HG02840 (cell line): ENCODE results near the gene SEC22B.
A peak's percentile ranks its signal among the peaks of the same experiment; 100 is the strongest.
"Not testable (repeated sequence)": the region's sequence is repeated elsewhere in the genome, so short reads cannot be mapped to it uniquely, and the experiment has no call there.

Experiments used
- ATAC-seq: cut with Tn5 transposase; IDR thresholded peaks from one replicate; pipeline ENCODE4 v1.9.1; 2021; ENCODE audit warnings: mild to moderate bottlenecking, moderate library complexity, moderate number of reproducible peaks; ENCODE audit not compliant: unreplicated experiment, low FRiP score

Gene SEC22B

DNA sequence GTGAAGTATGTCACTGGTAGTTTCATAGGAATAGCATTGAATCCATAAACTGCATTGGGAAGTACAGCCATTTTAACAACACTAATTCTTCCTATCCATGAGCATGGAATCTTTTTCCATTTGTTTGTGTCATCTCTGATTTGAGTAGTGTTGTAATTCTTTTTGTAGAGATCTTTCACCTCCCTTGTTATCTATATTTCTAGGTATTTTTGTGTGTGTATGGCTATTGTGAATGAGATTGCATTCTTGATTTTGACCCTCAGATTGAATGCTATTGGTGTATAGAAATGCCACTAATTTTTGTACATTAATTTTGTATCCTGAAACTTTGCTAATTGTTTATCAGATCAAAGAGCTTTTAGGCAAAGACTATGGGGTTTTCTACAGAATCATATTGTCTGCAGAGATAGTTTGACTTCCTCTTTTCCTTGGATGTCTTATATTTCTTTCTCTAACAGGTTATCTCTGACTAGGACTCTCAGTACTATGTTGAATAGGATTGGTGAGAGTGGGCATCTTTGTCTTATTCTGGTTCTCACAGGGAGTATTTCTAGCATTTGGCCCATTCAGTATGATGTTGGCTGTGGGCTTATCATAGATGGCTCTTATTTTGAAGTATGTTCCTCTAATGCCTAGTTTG lies 26.8 kb downstream of the SEC22B start:
- ATAC-seq = not testable (repeated sequence)

DNA sequence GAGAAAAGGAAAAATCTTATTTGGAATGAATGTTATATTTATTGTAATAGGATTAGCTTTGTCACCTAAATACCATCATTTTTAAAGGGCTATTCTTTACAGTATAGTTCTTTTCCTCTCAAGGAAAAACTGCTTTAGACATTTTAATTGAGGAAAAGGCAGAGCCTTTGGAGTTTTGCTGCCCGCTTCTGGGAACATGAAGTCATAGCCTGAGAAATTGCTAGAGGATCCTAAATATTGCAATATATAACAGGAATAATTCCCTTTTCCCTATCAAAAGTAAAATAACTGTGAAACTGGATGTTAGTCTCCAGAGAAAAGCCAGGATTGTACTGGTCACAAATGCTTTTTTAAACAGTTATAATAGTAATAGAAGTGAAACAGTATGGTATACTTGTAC lies 30.5 kb downstream of the SEC22B start:
- not testable (repeated sequence) for ATAC-seq

DNA sequence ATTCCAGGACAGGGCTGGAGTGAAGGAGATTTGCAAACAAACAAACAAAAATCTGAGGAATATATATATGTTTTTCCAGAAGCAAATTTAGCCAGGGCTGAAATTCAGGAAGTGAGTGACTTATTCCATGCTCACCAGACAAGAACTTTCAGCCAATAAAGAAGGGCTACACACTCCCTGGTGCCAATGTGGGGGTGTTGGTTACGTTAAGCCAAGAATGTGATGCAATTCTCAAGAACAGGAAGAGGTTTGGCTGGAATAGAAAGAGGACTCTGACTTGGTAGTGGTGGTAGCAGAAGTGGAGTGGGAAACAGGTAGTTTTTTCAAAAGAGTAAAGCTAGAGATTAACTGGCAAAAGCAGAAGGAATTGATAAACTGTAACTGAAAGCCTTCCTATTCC lies 31.7 kb downstream of the SEC22B start:
- not testable (repeated sequence) for ATAC-seq

DNA sequence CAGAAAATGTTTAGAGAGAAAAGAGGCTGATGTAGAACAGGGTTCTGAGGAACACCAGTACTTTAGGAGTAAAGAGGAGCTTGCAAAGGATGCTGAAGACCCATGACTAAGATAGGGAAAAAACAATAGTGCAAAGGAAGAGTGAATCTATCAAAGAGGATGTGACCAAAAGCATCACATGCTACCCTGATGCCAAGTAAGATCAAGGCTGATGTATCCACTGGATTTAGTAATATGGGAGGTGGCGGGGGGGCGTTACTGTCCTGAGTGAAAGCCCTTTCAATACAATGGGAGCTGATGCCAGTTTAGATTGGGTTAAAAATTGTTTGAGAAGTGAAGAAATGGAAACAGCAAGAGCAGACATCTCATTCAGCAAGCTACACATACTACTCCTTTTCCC lies 32.2 kb downstream of the SEC22B start:
- ATAC-seq = not testable (repeated sequence)

DNA sequence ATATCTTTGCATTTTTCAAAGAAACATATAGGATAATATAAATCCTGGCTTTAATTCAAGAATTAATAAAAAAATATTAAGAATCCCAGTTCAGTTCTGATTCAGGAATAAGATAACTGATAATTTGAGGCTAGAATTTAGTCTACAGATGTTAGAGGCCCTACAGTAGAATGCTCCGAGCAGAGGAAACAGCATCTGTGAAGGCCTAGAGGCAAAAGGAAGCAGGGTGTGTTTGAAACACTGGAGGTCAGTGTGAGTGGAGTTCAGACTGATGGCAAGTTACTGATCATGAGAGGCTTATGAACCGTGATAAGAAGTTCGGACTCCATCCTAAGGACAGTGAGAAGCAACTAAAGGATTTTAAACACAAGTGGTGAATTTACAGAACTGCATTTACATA lies 33.0 kb downstream of the SEC22B start:
- not testable (repeated sequence) for ATAC-seq

DNA sequence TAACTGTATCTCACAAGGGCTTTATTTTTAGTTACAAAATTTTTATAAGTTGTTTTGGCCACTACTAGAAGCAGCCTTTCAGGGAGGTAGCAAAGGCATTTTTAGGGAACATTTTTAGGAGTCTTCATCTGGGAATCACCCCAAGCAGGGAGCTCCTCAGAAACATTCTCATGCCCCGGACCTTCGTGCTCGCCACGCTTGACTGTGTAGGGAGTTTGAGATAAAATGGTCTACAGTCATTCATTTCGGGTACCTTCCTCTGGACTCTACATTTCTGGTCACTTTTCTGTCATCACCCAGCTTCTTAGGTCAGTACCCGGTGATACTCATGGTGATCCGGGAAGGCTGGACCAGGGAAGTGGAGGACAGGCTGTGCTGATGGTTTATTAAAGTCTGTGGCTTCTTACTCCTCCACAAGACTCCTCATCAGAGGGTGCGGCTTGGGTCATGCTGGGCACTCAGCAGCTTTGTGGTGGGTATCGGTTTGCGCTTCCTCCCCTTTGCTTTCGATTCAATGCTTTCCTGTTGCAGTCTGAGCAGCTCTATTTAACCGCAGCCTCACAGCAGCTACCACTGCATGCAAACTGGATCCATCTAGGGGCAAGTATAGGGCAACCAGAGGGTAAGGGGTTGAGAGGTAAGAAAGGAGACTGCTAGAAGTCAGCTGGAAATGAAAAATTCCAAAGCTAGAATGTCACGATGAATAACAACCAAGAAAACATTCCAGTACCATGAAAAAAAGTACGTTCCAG lies 33.6 kb downstream of the SEC22B start:
- peak; percentile 99 for ATAC-seq

DNA sequence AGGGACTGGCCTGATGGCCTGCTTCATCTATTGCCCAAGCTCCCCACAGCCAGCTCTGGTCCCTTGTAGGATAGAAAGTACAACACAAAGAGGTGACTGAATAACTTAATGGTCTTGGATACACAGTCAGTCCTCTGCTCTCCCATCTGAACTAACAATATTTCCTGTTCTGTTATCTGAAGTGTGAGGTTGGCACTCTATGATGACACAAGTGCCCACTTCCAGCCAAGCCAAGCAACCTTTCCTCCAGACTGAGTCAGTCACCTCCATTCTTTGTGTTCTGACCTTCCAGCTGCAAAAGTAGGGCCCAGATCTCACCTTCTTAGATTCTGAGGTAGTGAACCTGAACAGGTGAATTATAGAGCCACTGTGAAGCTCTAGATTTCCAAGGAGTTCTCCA lies 34.5 kb downstream of the SEC22B start:
- not testable (repeated sequence) for ATAC-seq

DNA sequence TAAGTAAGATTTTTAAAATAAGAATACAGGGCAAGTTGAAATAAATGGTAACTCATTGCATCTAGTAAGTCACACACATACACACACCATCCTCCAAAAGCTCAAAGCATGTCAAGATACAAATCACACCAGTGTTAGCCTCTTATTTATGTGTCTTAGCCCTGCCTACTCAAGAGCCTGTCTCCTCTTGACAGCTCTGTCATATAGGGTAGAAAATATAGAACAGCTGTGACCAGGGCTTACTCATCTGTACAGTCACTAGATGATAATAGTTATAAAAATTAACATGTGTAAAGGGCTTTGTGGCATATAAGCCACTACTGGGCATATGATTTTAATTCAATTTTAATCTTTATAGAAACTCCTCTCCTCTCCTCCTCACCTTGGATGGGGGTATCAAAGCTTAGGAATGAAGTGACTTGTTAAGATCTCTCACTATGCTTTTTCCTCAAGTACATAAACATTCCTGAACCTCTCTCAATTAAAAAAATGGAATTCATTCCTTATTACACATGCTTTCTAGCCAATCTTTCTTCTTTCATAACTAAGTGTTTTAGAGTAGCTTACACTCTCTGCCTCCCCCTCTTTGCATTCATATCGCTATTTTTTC lies 35.6 kb downstream of the SEC22B start:
- not testable (repeated sequence) for ATAC-seq

DNA sequence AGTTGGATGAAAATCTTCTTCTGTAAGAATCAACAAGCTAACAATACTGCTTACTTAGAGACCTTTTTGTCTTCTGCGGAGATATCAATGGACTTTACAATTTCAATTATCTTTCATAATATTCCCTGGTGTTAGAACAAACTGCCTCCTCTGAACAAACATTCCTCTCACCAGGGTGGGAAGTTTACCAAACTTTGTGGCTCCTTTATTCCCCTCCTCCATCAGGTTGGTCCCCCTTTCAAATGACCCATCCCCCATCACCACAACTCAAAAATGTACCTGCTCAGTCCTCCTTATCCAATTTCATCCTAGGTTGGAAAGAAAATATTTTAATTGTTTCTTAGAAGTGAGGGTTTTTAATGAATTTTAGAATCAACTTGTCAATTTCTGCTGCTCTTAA lies 40.2 kb downstream of the SEC22B start:
- ATAC-seq = not testable (repeated sequence)

DNA sequence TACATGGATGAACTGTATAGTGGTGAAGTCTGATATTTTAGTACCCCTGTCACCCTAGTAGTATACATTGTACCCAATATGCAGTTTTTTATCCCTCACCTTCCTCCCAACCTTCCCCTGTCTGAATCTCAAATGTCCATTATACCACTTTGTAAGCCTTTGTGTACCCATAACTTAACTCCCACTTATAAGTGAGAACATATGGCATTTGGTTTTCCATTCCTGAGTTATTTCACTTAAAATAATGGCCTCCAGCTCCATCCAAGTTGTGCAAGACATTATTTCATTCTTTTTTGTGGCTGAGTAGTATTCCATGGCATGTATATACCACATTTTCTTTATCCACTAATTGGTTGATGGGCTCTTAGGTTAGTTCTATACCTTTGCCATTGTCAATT lies 42.4 kb downstream of the SEC22B start:
- ATAC-seq = not testable (repeated sequence)

DNA sequence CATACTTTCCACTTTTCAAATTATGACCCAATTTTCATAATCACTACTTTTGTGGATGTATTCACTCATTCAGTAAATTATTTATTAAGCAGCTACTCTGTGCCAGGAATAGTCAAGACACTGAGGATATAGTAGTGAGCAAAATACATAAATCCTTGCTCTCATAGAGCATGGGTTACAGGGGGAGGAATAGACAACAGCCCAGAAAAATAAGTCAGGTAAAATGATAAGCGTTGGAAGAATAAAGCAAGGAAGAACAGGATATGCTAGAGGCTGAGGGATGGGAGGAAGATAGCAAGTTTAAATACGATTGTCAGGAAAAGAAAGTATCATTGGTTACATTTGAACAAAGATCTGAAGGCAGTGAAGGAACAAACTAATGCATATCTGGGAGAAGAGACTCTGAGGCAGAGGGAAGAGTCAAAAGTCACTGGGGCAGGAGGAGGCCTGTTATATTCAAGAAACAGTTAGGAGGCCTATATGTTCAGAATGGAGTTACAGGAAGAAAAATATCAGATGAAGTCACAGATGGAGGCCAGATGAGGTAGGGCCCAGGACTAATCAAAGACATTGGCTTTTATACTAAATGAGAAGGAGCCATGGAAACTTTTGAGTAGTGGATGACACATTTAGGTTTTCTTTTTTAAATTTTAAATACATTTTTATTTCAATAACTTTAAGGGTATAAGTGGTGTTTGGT lies 42.9 kb downstream of the SEC22B start:
- no peak for ATAC-seq

DNA sequence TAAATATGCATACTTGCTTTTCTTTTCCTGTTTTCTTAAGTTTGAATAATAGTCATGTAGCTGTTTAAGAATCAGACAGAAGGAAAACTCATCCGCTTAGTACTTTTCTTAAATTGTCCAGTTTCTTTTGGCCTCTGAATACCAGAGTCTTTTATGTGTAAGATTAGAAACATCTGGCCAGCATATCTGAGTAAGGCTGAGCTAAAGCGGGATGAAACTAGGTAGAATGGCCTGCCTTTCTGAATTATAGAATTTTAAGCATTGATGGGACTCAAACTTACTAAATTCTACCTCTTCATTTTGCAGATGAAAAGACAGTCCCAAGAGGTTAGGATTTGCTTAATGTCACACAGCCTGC lies 43.9 kb downstream of the SEC22B start:
- ATAC-seq = not testable (repeated sequence)

DNA sequence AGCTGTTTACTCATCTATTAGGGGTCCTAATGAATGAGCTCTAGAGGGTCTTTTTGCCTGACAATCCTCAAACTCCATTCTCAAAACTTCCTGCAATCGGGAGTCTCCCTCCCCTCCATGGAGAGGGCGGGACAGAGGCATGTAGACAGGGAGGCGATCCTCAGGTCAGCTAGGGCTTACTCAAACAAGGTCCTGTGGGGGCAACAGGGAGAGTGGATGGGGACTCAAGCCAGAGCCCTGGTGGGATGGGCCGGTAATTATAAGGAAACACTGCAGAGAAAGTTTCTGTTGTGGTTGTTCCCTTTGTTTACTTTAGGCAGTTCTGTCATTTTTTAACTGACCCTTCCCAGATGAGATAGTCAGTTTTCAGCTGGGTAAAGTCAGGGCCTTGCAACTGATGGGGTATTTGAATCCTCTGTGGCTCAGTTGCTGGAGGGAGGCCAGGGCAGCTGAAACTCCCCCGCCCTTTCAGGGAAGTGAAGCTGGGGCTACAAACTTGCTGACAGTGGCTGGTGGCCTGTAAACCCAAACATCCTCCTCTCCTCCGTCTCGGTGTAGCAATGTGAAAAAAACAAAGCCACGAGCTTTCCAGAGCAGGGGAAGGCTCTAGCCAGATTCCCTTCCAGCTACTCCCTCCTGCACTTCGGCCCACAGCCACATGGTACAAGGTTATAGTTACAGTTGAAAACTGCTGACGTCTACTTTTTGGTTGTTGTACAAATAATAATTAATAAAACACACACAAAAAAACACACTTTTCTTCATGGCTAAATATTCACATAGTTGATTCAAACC lies 44.5 kb downstream of the SEC22B start:
- ATAC-seq = not testable (repeated sequence)

DNA sequence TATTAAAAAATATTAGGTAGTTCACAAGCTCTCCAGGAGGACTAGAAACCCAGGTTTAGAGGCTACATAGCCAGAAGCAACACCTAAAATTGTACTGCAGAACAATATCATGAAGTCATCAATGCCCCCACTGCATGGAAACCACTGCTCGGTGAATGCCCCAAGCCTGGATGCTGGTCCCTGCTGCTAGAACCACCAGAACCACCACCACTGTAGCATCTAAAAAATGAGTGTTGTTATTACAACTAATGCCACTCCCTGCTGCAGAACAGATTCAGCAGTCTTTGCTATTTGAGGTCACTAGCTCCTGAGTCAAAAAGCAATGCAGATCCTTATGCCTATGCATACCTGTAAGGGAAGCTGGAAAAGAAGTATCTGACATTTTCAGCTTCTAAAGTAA lies 48.4 kb downstream of the SEC22B start:
- ATAC-seq = not testable (repeated sequence)

DNA sequence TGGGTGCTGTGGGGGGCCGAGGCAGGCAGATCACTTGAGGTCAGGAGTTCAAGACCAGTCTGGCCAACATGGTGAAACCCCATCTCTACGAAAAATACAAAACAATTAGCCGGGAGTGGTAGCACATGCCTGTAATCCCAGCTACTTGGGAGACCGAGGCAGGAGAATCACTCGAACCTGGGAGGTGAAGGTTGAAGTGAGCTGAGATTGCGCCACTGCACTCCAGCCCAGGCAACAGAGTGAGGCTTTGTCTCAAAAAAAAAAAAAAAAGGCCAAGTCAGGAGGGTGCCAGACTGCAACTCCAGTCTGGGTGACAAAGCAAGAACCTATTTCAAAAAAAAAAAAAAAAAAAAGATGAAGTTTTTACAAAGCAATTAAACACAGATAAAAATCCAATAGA lies 50.1 kb downstream of the SEC22B start:
- ATAC-seq = not testable (repeated sequence)

DNA sequence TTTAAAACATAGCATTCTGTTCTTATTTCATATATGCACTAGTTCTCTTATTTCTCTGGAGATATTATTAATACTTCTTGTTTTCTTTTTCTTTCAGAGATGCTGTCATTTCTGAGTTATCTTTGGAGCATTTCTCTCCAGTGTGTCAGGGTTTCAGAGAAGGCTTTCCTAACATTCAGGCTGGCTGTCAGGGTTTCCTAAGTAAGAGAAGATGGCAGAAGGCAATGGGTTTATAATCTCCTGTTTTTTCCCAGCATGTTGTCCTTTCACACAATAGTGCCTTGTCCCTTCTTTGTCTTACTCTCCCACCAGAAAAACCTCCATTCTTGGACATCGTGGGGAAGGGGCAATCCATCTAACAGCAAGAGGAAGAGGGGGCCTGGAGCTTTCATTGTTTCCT lies 51.7 kb downstream of the SEC22B start:
- ATAC-seq = not testable (repeated sequence)

DNA sequence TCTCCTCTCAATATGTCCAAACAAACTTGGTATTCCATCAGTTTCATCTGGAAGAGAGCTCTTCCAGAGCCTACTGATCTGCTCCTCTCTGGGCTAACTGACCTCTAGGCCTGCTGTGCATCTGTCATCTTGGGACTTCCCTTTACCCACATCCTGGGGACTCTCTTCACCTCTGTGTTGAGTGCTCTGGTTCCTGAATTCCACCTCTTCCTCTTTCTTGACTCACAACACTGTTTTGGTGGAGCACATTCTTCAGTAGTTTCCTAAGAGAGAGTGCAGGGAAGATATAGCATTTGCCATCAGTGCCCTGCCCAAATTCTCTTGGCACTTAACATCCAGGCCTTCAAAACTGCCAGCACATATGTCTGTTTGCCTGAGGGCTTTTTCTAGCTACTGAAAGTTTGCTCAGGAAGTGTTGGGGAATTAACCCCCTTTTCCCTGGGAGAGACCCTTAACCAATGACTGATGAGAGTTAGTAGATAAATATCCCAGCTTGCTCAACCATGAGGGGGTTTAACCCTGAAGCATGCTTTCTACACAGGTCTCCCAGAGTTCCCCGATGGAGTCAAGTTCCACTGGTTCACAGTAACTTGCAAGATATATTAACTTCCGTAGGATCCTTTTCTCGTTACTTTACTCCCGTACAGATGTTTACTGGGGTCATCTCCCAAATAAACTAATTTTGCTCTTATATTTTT lies 52.4 kb downstream of the SEC22B start:
- not testable (repeated sequence) for ATAC-seq

DNA sequence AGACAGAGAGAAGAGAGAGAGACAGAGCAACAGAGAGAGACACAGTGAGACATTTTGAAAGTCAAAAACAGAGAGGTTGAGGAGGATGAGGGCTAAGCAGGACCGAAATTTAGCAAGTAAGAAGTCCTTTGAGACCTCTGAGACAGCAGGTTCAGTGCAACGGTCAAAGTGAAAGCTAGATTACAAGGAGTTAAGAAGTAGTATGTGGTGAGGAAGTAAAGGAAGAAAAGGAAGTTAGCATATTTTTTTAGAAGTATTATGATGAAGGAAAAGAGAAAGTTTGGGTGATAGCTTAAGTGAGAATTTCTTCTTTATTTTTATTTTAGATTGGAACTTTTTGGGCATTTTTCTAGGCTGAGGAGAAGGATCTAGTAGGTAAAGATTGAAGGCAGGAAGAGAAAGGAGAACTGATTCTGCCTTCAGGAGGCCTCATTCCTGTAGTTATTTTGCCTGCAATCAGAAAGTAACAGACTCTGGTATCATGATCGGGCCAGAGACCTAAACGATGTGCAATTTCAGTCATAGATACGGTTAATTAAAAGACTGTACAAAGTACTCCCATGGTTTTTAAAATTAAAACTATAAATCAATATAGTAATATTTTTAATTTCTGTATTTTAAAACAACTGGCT lies 53.9 kb downstream of the SEC22B start:
- peak; percentile 74 for ATAC-seq

DNA sequence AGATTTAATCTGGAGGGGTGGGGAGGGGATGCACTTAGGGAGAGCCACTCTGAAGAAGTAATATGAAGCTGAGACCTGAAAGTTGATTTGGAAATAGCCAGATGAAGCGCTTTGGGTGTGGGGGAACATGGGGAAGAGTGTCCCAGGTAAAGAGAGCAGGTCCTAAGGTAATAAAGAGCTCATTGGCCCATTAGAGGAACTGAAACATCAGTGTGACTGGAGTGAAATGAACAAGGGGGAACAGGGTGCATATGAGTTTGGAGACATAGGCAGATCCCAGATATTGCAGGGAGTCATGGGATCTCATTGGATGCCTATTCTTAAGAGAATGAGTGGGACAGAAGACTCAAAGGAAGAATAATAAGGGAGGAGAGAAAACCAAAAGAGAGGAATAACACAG lies 54.5 kb downstream of the SEC22B start:
- ATAC-seq = not testable (repeated sequence)
